IMR-90 (cell line): ENCODE measurements around the gene DOCK2. TPM values are rescaled to one million over a fixed set of nuclear protein-coding genes. Genes with fewer than 3 reads are reported as not detected.
A peak's percentile ranks its signal among the peaks of the same experiment; 100 is the strongest.

Source experiments
- ATAC-seq: fragments of 200-7000 bp; cut with Tn5 transposase; 2 replicates; pipeline ENCODE4 v1.9.1; 2020; ENCODE audit warnings: low read depth, mild to moderate bottlenecking, moderate library complexity
- BruUV-seq: library from RNA; stranded (reverse); fragments of 400-500 nt; replicated peaks from 2 replicates; lab custom pipeline; 2021; lab: Mats Ljungman, UMichigan
- CTCF ChIA-PET: fragments of 300-600 bp; formaldehyde crosslinking; extraction: SDS; loops from one replicate; lab custom pipeline; 2021; ENCODE audit warnings: antibody characterized with exemption; lab: Yijun Ruan, JAX
- POLR2A ChIA-PET: fragments of 300-600 bp; sonication (Branson Sonifier 250); formaldehyde crosslinking; loops from one replicate; lab custom pipeline; 2022; ENCODE audit warnings: antibody characterized with exemption; ENCODE audit not compliant: unreplicated experiment; lab: Charles Lee
- DNase-seq: peaks from one replicate; pipeline ENCODE4 v3.0.0; 2013
- H2AFZ ChIP-seq: replicated peaks from 2 replicates; pipeline ENCODE3; 2013; ENCODE audit warnings: low read length, mild to moderate bottlenecking; ENCODE audit not compliant: poor library complexity
- H2AK5ac ChIP-seq: 2 replicates; pipeline ENCODE4 v1.6.1; 2013; ENCODE audit warnings: low read depth, low read length, inconsistent platforms
- H2AK9ac ChIP-seq: replicated peaks from 2 replicates; pipeline ENCODE3; 2013; ENCODE audit warnings: mild to moderate bottlenecking, low read depth, low read length, moderate library complexity; ENCODE audit not compliant: poor library complexity
- H2BK120ac ChIP-seq: 2 replicates; pipeline ENCODE4 v1.6.1; 2013; ENCODE audit warnings: low read depth, low read length, inconsistent platforms
- H2BK15ac ChIP-seq: 3 replicates; pipeline ENCODE4 v1.6.1; 2013; ENCODE audit warnings: low read depth, low read length, inconsistent platforms
- H2BK20ac ChIP-seq: 2 replicates; pipeline ENCODE4 v1.6.1; 2013; ENCODE audit warnings: low read depth, mild to moderate bottlenecking, inconsistent platforms, low read length, moderate library complexity
- H2BK5ac ChIP-seq: 2 replicates; pipeline ENCODE4 v1.6.1; 2013; ENCODE audit warnings: mild to moderate bottlenecking, low read depth, low read length, inconsistent platforms; ENCODE audit not compliant: poor library complexity, severe bottlenecking
- H3K14ac ChIP-seq: replicated peaks from 2 replicates; pipeline ENCODE4 v1.6.1; 2013; ENCODE audit warnings: low read depth, low read length, inconsistent platforms
- H3K18ac ChIP-seq: 2 replicates; pipeline ENCODE4 v1.6.1; 2013; ENCODE audit warnings: low read depth, low read length, control low read depth
- H3K23ac ChIP-seq: 2 replicates; pipeline ENCODE4 v1.6.1; 2013; ENCODE audit warnings: low read depth, low read length, inconsistent platforms
- H3K27ac ChIP-seq: 2 replicates; pipeline ENCODE4 v1.5.1; 2013; ENCODE audit warnings: mild to moderate bottlenecking, control low read depth, low read length; ENCODE audit not compliant: insufficient read depth
- H3K27me3 ChIP-seq: 2 replicates; pipeline ENCODE4 v1.6.1; 2013; ENCODE audit warnings: low read length; ENCODE audit not compliant: control insufficient read depth, insufficient read depth
- H3K36me3 ChIP-seq: 2 replicates; pipeline ENCODE4 v1.6.1; 2013; ENCODE audit warnings: low read length, mixed read lengths; ENCODE audit not compliant: control insufficient read depth, insufficient read depth
- H3K4ac ChIP-seq: 2 replicates; pipeline ENCODE4 v1.6.1; 2013; ENCODE audit warnings: low read depth, low read length, inconsistent platforms
- H3K4me1 ChIP-seq: 2 replicates; pipeline ENCODE4 v1.6.1; 2013; ENCODE audit warnings: low read length, mixed read lengths; ENCODE audit not compliant: control insufficient read depth, insufficient read depth
- H3K4me2 ChIP-seq: 2 replicates; pipeline ENCODE4 v1.6.1; 2013; ENCODE audit warnings: low read depth, mild to moderate bottlenecking, control low read depth, low read length, moderate library complexity
- H3K4me3 ChIP-seq: 2 replicates; pipeline ENCODE4 v1.5.1; 2013; ENCODE audit warnings: low read depth, mild to moderate bottlenecking, control low read depth, low read length, moderate library complexity; ENCODE audit not compliant: insufficient read depth
- H3K56ac ChIP-seq: 2 replicates; pipeline ENCODE4 v1.6.1; 2013; ENCODE audit warnings: low read length, inconsistent platforms; ENCODE audit not compliant: insufficient read depth; ENCODE audit errors: extremely low read depth
- H3K79me1 ChIP-seq, 2 experiments: 2 replicates each; pipeline ENCODE4 v1.6.1; 2013; ENCODE audit warnings: low read length in 2 of 2, inconsistent platforms in 1 of 2, low read depth in 1 of 2
- H3K9ac ChIP-seq: 2 replicates; pipeline ENCODE4 v1.6.1; 2013; ENCODE audit warnings: low read depth, low read length, control low read depth
- H3K9me1 ChIP-seq: 2 replicates; pipeline ENCODE4 v1.6.1; 2013; ENCODE audit warnings: low read length, inconsistent platforms; ENCODE audit not compliant: insufficient read depth
- H3K9me3 ChIP-seq: 2 replicates; pipeline ENCODE4 v1.6.1; 2013; ENCODE audit warnings: low read length; ENCODE audit not compliant: control insufficient read depth, insufficient read depth
- H4K20me1 ChIP-seq: 2 replicates; pipeline ENCODE4 v1.6.1; 2013; ENCODE audit warnings: low read length, inconsistent platforms; ENCODE audit not compliant: insufficient read depth
- H4K5ac ChIP-seq: 2 replicates; pipeline ENCODE4 v1.6.1; 2013; ENCODE audit warnings: mild to moderate bottlenecking, low read depth, low read length, control low read depth
- H4K8ac ChIP-seq, 2 experiments: 2 replicates each; pipeline ENCODE4 v1.6.1; 2013; ENCODE audit warnings: low read depth in 2 of 2, low read length in 2 of 2, control low read depth in 1 of 2, inconsistent platforms in 1 of 2
- H4K91ac ChIP-seq: 2 replicates; pipeline ENCODE4 v1.6.1; 2013; ENCODE audit warnings: low read depth, low read length, inconsistent platforms; ENCODE audit not compliant: insufficient read depth
- BHLHE40 ChIP-seq: fragments of 150-350 bp; IDR thresholded peaks from 2 replicates; pipeline ENCODE4 v1.6.1; 2016; ENCODE audit warnings: mild to moderate bottlenecking, low read depth, low read length
- CEBPB ChIP-seq: IDR thresholded peaks from 2 replicates; pipeline ENCODE4 v1.6.1; 2012; ENCODE audit warnings: low read depth, low read length, improper control_type of control experiment
- CHD1 ChIP-seq: IDR thresholded peaks from 2 replicates; pipeline ENCODE4 v1.6.1; 2012; ENCODE audit warnings: low read depth, low read length, improper control_type of control experiment
- CTCF ChIP-seq: conservative IDR thresholded peaks from 2 replicates; pipeline ENCODE4 v1.5.1; 2012; ENCODE audit warnings: mild to moderate bottlenecking, low read depth, low read length, improper control_type of control experiment
- ELK1 ChIP-seq: fragments of 150-350 bp; IDR thresholded peaks from 2 replicates; pipeline ENCODE4 v1.6.1; 2016; ENCODE audit warnings: low read depth, mild to moderate bottlenecking, low read length, moderate library complexity, borderline replicate concordance
- FOS ChIP-seq: fragments of 150-350 bp; IDR thresholded peaks from 2 replicates; pipeline ENCODE4 v1.6.1; 2016; ENCODE audit warnings: low read depth, low read length
- MAFK ChIP-seq: IDR thresholded peaks from 2 replicates; pipeline ENCODE4 v1.6.1; 2012; ENCODE audit warnings: low read depth, low read length, improper control_type of control experiment
- MAZ ChIP-seq: IDR thresholded peaks from 2 replicates; pipeline ENCODE4 v1.6.1; 2012; ENCODE audit warnings: low read depth, mild to moderate bottlenecking, low read length, improper control_type of control experiment, moderate library complexity, borderline replicate concordance
- RCOR1 ChIP-seq: IDR thresholded peaks from 2 replicates; pipeline ENCODE4 v1.6.1; 2012; ENCODE audit warnings: mild to moderate bottlenecking, low read length, improper control_type of control experiment; ENCODE audit not compliant: insufficient replicate concordance
- RFX5 ChIP-seq: IDR thresholded peaks from 2 replicates; pipeline ENCODE4 v1.8.0; 2012; ENCODE audit warnings: low read depth, mild to moderate bottlenecking, low read length, moderate library complexity
- SMC3 ChIP-seq: fragments of 150-350 bp; IDR thresholded peaks from 2 replicates; pipeline ENCODE4 v1.6.1; 2016; ENCODE audit warnings: low read depth, mild to moderate bottlenecking, antibody characterized with exemption, low read length, moderate library complexity
- WGBS, 2 experiments: methylation state at CpG; one replicate each; pipeline versions ENCODE4 v1.1.5 to v1.1.7; 2013; ENCODE audit warnings: missing lambda C conversion rate in 2 of 2; ENCODE audit not compliant: insufficient read length in 1 of 2; ENCODE audit errors: extremely low coverage in 2 of 2; 5-methylcytosine and 5-hydroxymethylcytosine counted together
- dilution Hi-C: fragments of 300-500 bp; cut with HindIII; formaldehyde crosslinking; loops from one replicate; pipeline ENCODE4 v1.14.3; 2018; ENCODE audit warnings: low sequenced_read_pairs; ENCODE audit not compliant: unreplicated experiment
- in situ Hi-C: fragments of 300-500 bp; cut with MboI; formaldehyde crosslinking; loops from 3 replicates; pipeline ENCODE4 v1.14.3; 2019; ENCODE audit warnings: low sequenced_read_pairs, inconsistent platforms, mixed read lengths
- intact Hi-C: fragments of 100-400 bp; cut with micrococcal nuclease; formaldehyde crosslinking; loops from 2 replicates; pipeline ENCODE4 v1.10.0; 2022
- polyA plus RNA-seq, 3 experiments: library from polyadenylated mRNA; depleted of rRNA; stranded (reverse); fragments of >200 nt; gene quantifications; 2 replicates each; pipeline ENCODE4 v1.2.3, GENCODE V29; 2012; ENCODE audit warnings: low replicate concordance in 1 of 3
- total RNA-seq: library from RNA; depleted of rRNA; stranded (reverse); fragments of >200 nt; gene quantifications from 2 replicates; pipeline ENCODE4 v1.2.3, GENCODE V29; 2012

DOCK2 gene
- total and polyA plus RNA-seq, 2 of the 4 experiments (the other 2 are of a cell fraction) = 0.72 to 3.0 TPM

GRCh38 chr5:169778622-169779596 is 141.8 kb downstream of the DOCK2 start:
- H3K18ac ChIP-seq = no peak overlapping the region
- 0 out of 3 replicates have a peak overlapping the region, but pooled peaks have one; percentile 18 for H2BK15ac ChIP-seq
- H3K27me3 ChIP-seq = no peaks in the 10 kb centered on the region
- no peak overlapping the region for H2AK9ac ChIP-seq
- H3K4me2 ChIP-seq = no peak overlapping the region
- H2BK120ac ChIP-seq = no peak overlapping the region
- H3K79me1 ChIP-seq = no peaks in the 10 kb centered on the region
- BruUV-seq = no TSS peak
- H3K27ac ChIP-seq = no peak overlapping the region
- H3K56ac ChIP-seq = no peak overlapping the region
- intact Hi-C loops = no loop called here
- H3K9me1 ChIP-seq = peaks cover 3% of the 10 kb centered on the region; the same call in 1 of the 2 replicates
- H4K20me1 ChIP-seq = no peaks in the 10 kb centered on the region
- no peaks in the 10 kb centered on the region for H3K9me3 ChIP-seq
- H2BK20ac ChIP-seq = no peak overlapping the region
- H3K4me3 ChIP-seq = no peak overlapping the region
- H2BK5ac ChIP-seq = no peak overlapping the region
- H4K8ac ChIP-seq = no peak overlapping the region; a peak in 1 of 4 replicates
- H2AFZ ChIP-seq = peak overlapping the region; percentile 52
- ATAC-seq = no peak
- no peak overlapping the region for H4K5ac ChIP-seq
- H3K14ac ChIP-seq = no peak overlapping the region; the same call in 1 of the 2 replicates
- in situ Hi-C loops = no loop called here
- no peak overlapping the region for H3K23ac ChIP-seq
- dilution Hi-C loops = no loop called here
- no peak overlapping the region for H2AK5ac ChIP-seq
- TF ChIP-seq ELK1 (no peak), MAFK (no peak), RCOR1 (no peak), CTCF (no peak), RFX5 (no peak), CEBPB (no peak), SMC3 (no peak), BHLHE40 (no peak), FOS (no peak), CHD1 (no peak), MAZ (no peak)
- H3K9ac ChIP-seq = no peak overlapping the region
- DNase-seq = no peak
- CTCF ChIA-PET = no interaction called here
- H3K4ac ChIP-seq = no peak overlapping the region
- 95% methylated on average over 4 of the region's 7 CpGs; no CpG with 5 or more reads in 1 of the 2 experiments for whole genome bisulfite sequencing, 2 experiments
- H3K4me1 ChIP-seq = no peaks in the 10 kb centered on the region
- no peak overlapping the region for H4K91ac ChIP-seq
- H3K36me3 ChIP-seq = no peaks in the 10 kb centered on the region
- POLR2A ChIA-PET = no interaction called here
